HuH-7.5 (cell line): ENCODE measurements around the gene DNASE2.

Experiments
- DNase-seq: peaks from one replicate; pipeline ENCODE4 v3.0.0; 2011; ENCODE audit warnings: low spot score

The DNASE2 gene

GRCh38 chr19:12833738-12834565 is 47.3 kb downstream of the DNASE2 start:
- no peak for DNase-seq

- no peak for DNase-seq
Measured at GRCh38 chr19:12833418-12833737, 47.9 kb downstream of the DNASE2 start.

GRCh38 chr19:12828494-12828893 is 52.8 kb downstream of the DNASE2 start:
- DNase-seq = peak; percentile 71

- DNase-seq = peak; percentile 82
Measured at GRCh38 chr19:12825254-12826131, 55.8 kb downstream of the DNASE2 start.
